Dendritic cell treated with granulocyte-macrophage colony-stimulating factor and Interleukin-4, amounts not matched to agents 40 ng/mL and 50 ng/mL, for 4 days (primary cell): ENCODE data around the gene CTTNBP2NL.
"Not testable (repeated sequence)": the region's sequence is repeated elsewhere in the genome, so short reads cannot be mapped to it uniquely, and the experiment has no call there.

ENCODE experiments used
- H3K27ac Mint-ChIP-seq: one replicate; pipeline ENCODE4 v1.8.0; 2022; ENCODE audit warnings: mild to moderate bottlenecking, mixed read lengths
- H3K27me3 Mint-ChIP-seq: one replicate; pipeline ENCODE4 v1.8.0; 2022; ENCODE audit warnings: mild to moderate bottlenecking, mixed read lengths
- H3K36me3 Mint-ChIP-seq: one replicate; pipeline ENCODE4 v1.8.0; 2022; ENCODE audit warnings: low read depth, mixed read lengths
- H3K4me1 Mint-ChIP-seq: one replicate; pipeline ENCODE4 v1.8.0; 2022; ENCODE audit warnings: low read depth, mixed read lengths
- H3K4me3 Mint-ChIP-seq: one replicate; pipeline ENCODE4 v1.8.0; 2022; ENCODE audit warnings: mild to moderate bottlenecking, moderate library complexity, mixed read lengths
- H3K9me3 Mint-ChIP-seq: one replicate; pipeline ENCODE4 v1.8.0; 2022; ENCODE audit warnings: mixed read lengths
- intact Hi-C: fragments of 100-400 bp; cut with micrococcal nuclease; formaldehyde crosslinking; loops from one replicate; pipeline ENCODE4 v1.15.0; 2022

Gene CTTNBP2NL

DNA sequence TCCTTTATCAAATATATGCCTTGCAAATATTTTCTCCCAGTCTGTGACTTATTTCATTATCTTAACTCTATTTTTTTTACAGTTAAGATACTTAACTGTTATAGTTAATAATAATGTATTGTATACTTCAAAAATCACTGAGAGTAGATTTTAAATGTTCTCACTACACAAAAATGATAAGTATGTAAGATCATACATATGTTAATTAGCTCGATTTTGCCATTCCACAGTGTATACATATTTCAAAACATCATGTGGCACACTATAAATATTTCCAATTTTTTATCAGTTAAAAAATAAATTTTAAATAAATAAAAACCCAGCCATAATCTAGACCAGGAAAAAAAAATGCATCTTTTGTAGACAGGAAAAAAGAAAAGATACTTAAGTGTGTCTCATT, 27.2 kb downstream of the CTTNBP2NL start:
- Mint-ChIP-seq H3K9me3 (no peaks in the 10 kb centered on the region), H3K27ac (no peak overlapping the region), H3K27me3 (no peaks in the 10 kb centered on the region), H3K4me3 (no peak overlapping the region), H3K4me1 (no peaks in the 10 kb centered on the region), H3K36me3 (peaks cover 70% of the 10 kb centered on the region)
- intact Hi-C loops = no loop called here

DNA sequence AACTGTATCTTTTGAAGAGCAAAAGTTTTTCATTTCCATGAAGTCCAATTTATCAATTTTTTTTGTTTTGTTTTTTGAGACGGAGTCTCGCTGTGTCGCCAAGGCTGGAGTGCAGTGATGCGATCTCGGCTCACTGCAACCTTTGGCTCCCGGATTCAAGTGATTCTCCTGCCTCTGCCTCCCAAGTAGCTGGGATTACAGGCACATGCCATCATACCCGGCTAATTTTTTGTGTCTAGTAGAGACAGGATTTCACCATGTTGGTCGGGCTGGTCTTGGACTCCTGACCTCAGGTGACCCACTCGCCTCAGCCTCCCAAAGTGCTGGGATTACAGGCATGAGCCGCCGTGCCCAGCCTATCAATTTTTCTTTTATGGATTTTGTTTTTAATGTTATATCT, 27.7 kb downstream of the CTTNBP2NL start:
- H3K36me3 Mint-ChIP-seq = peaks cover 66% of the 10 kb centered on the region
- H3K9me3 Mint-ChIP-seq, H3K4me1 Mint-ChIP-seq, H3K27ac Mint-ChIP-seq, intact Hi-C loops, H3K4me3 Mint-ChIP-seq, H3K27me3 Mint-ChIP-seq: not testable (repeated sequence)

DNA sequence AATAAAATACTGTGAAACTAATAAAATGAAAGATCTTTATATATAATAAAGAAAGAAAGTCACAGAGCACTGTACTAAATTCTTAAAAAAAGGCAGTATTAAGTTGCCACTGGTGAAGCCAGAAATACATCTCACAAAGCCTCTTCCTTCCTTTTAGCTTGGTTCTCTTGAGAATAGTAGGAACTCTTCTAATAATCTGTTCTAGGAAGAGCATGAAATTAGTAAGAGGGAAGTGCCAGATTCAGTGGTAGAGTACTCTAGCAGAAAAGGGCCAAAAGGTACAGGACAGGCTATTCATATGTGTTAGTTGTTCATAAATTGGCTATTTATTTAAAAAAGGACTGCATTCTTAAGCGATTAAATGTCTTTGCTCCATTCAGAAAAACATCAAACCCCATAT, 33.7 kb downstream of the CTTNBP2NL start:
- Mint-ChIP-seq H3K4me1 (peaks cover 32% of the 10 kb centered on the region), H3K27ac (peak overlapping the region; percentile 95), H3K9me3 (no peaks in the 10 kb centered on the region), H3K36me3 (peaks cover 52% of the 10 kb centered on the region), H3K4me3 (no peak overlapping the region), H3K27me3 (no peaks in the 10 kb centered on the region)
- intact Hi-C loops = loop anchor here (5.0 kb wide), 2 partner anchors 32 to 38 kb away; partner anchors contain the start of gene CTTNBP2NL

- peaks cover 36% of the 10 kb centered on the region for H3K4me1 Mint-ChIP-seq
- peak overlapping the region; percentile 95 for H3K27ac Mint-ChIP-seq
- no peaks in the 10 kb centered on the region for H3K9me3 Mint-ChIP-seq
- H3K36me3 Mint-ChIP-seq = peaks cover 44% of the 10 kb centered on the region
- intact Hi-C loops = loop anchor here (5.0 kb wide), 2 partner anchors 34 to 36 kb away; partner anchors contain the start of gene CTTNBP2NL
- no peaks in the 10 kb centered on the region for H3K27me3 Mint-ChIP-seq
- H3K4me3 Mint-ChIP-seq = peak overlapping the region; percentile 49
Measured at GRCh38 chr1:112431038-112431437, 35.0 kb downstream of the CTTNBP2NL start.

- no peaks in the 10 kb centered on the region for H3K27me3 Mint-ChIP-seq
- no peak overlapping the region for H3K27ac Mint-ChIP-seq
- peaks cover 61% of the 10 kb centered on the region for H3K36me3 Mint-ChIP-seq
- no peak overlapping the region for H3K4me3 Mint-ChIP-seq
- no peaks in the 10 kb centered on the region for H3K9me3 Mint-ChIP-seq
- intact Hi-C loops = no loop called here
- H3K4me1 Mint-ChIP-seq = peaks cover 52% of the 10 kb centered on the region
Measured at GRCh38 chr1:112435448-112435847, 39.4 kb downstream of the CTTNBP2NL start.

DNA sequence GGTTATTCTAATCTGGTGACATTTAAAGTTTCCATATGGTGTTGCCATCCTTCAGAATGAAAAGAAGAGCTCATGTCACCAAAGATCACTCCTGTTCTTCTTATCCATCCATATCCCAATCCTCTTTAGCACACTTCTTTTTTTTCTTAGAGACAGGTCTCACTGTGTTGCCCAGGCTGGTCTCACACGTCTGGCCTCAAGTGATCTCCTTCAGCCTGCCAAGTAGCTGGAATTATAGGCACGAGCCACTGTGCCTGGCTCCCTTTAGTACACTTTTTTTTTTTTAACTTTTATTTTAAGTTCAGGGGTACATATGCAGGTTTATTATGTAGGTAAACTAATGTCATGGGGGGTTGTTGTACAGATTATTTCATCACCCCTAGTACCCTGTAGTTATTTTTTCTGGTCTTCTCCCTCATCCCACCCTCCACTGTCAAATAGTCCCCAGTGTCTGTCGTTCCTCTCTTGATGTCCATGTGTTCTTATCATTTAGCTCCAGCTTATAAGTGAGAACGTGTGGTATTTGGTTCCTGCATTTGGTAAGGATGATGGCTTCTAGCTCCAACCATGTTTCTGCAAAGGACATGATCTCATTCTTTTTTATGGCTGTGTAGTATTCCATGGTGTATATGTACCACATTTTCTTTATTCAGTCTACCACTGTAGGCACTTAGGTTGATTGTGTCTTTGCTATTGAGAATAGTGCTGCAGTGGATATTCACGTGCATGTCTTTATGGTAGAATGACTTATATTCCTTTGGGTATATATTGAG, 40.6 kb downstream of the CTTNBP2NL start:
- peaks cover 42% of the 10 kb centered on the region for H3K4me1 Mint-ChIP-seq

DNA sequence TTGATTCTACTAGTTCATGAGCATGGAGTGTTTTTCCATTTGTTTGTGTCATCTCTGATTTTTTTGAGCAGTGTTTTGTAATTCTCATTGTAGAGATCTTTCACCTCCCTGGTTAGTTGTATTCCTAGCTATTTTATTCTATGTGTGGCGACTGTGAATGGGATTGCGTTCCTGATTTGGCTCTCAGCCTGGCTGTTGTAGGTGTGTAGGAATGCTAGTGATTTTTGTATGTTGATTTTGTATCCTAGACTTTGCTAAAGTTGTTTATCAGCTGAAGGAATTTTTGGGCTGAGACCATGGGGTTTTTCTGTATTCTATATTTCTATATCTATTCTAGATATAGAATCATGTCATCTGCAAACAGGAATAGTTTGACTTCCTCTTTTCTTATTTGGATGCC, 42.1 kb downstream of the CTTNBP2NL start:
- intact Hi-C loops, H3K4me3 Mint-ChIP-seq, H3K27ac Mint-ChIP-seq, H3K9me3 Mint-ChIP-seq, H3K27me3 Mint-ChIP-seq: not testable (repeated sequence)
- peaks cover 32% of the 10 kb centered on the region for H3K4me1 Mint-ChIP-seq
- peaks cover 65% of the 10 kb centered on the region for H3K36me3 Mint-ChIP-seq

More for the DNA sequence above, 40.6 kb downstream of the CTTNBP2NL start:
- Mint-ChIP-seq H3K27ac (no peak overlapping the region), H3K36me3 (peaks cover 63% of the 10 kb centered on the region), H3K27me3 (no peaks in the 10 kb centered on the region), H3K4me3 (no peak overlapping the region), H3K9me3 (no peaks in the 10 kb centered on the region)
- intact Hi-C loops = no loop called here

DNA sequence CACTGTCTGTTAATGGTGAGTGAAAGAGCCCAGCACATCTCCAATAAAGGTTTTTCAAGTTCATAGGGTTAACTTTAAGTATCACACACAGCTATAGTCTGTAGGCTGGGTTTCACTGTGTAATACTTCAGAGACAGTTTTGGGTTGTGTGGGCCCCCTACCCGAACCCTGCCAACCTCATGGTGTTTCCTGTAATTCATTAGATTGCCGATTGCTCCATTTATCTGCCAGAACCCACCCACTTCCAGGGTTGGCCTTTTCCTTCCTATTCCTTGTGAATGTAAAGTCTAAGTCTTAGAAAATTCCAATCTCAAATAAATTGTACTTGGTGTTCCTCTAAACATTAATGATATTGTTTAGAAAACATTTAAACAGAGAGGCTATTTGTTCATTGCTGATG, 43.6 kb downstream of the CTTNBP2NL start:
- peaks cover 26% of the 10 kb centered on the region for H3K4me1 Mint-ChIP-seq
- H3K9me3 Mint-ChIP-seq = no peaks in the 10 kb centered on the region
- H3K4me3 Mint-ChIP-seq = no peak overlapping the region
- intact Hi-C loops = no loop called here
- no peaks in the 10 kb centered on the region for H3K27me3 Mint-ChIP-seq
- no peak overlapping the region for H3K27ac Mint-ChIP-seq
- H3K36me3 Mint-ChIP-seq = peaks cover 56% of the 10 kb centered on the region

DNA sequence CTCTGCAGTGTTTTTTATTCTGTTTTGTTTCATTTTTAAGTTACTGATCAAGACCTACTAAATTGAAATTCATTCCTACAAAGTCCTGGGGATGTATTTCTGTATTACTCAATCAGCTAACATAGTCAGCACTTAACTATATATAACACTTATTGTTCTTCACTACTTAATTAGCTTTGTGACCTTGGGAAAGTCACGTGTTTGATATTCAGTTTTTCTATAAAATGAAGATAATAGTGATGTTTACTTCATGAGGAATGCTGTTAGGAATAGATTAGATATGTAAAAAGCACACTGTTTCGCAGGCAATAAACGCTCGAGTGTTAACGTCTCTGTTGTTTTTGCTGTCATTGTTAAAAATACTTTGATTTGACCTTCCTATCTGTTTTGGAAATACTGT, 44.6 kb downstream of the CTTNBP2NL start:
- no peaks in the 10 kb centered on the region for H3K27me3 Mint-ChIP-seq
- intact Hi-C loops = no loop called here

DNA sequence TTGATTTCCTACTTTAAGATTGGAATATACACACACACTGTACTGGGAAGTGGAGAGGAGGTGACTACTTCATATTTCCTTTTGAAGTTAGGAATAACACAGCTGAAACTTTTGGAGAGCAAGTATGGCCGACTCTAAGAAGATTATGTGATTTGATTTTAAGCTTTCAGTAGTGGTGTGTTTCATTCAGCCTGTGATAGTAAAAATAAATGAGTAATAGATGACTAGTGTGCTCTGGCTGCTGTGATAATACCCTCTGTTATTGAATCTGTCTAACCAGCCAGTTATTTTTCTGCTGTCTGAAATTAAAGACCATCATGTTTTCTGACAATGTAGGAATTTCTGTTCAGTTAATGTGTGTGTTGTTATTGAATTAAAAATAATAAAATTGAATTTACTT, 48.3 kb downstream of the CTTNBP2NL start:
- no peak overlapping the region for H3K27ac Mint-ChIP-seq
- intact Hi-C loops = no loop called here
- peaks cover under 1% of the 10 kb centered on the region for H3K4me1 Mint-ChIP-seq
- H3K27me3 Mint-ChIP-seq = no peaks in the 10 kb centered on the region
- H3K9me3 Mint-ChIP-seq = no peaks in the 10 kb centered on the region
- H3K36me3 Mint-ChIP-seq = peaks cover 55% of the 10 kb centered on the region
- H3K4me3 Mint-ChIP-seq = no peak overlapping the region

More for the DNA sequence above, 44.6 kb downstream of the CTTNBP2NL start:
- Mint-ChIP-seq H3K4me1 (peaks cover 26% of the 10 kb centered on the region), H3K36me3 (peaks cover 64% of the 10 kb centered on the region), H3K27ac (no peak overlapping the region), H3K4me3 (no peak overlapping the region), H3K9me3 (no peaks in the 10 kb centered on the region)

DNA sequence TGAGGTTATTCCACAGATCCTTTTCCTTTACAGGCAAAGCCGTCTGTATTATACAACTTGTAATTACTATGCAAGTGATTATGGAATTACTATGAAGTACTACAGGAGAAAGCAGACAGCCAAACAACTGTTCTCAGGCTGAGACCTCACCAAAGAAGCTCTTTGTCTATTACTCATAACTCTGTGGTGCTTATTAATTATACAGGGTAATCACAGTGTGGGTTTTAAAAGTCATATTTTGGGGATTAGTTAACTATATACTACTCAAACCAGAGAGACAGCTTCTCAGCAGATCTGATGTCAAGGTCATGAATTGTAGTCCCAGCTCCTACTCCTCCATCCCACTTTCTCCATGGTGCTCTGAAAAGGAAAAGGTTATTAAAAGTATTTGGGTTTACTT, 49.6 kb downstream of the CTTNBP2NL start:
- no peak overlapping the region for H3K4me3 Mint-ChIP-seq
- H3K9me3 Mint-ChIP-seq = no peaks in the 10 kb centered on the region
- no peak overlapping the region for H3K27ac Mint-ChIP-seq
- no peaks in the 10 kb centered on the region for H3K27me3 Mint-ChIP-seq
- peaks cover 5% of the 10 kb centered on the region for H3K4me1 Mint-ChIP-seq
- intact Hi-C loops = no loop called here
- peaks cover 64% of the 10 kb centered on the region for H3K36me3 Mint-ChIP-seq

DNA sequence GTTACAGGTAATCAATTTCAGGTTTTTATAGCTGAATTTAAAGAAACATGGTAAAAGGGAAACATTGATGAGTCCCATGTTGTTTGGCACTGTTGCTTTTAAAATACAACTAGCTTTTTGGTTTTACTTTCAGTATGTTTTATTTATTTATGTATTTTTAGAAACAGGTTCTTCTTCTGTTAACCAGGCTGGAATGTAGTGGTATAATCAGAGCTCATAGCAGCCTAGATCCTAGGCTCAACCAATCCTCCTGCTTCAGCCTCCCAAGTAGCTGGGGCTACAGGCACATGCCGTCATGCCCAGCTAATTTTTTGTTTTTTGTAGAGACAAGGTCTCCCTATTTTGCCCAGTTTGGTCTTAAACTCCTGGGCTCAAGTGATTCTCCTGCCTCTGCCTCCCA, 50.4 kb downstream of the CTTNBP2NL start:
- Mint-ChIP-seq H3K27me3 (no peaks in the 10 kb centered on the region), H3K9me3 (no peaks in the 10 kb centered on the region), H3K36me3 (peaks cover 65% of the 10 kb centered on the region), H3K27ac (no peak overlapping the region), H3K4me3 (no peak overlapping the region), H3K4me1 (peaks cover 5% of the 10 kb centered on the region)
- intact Hi-C loops = no loop called here

DNA sequence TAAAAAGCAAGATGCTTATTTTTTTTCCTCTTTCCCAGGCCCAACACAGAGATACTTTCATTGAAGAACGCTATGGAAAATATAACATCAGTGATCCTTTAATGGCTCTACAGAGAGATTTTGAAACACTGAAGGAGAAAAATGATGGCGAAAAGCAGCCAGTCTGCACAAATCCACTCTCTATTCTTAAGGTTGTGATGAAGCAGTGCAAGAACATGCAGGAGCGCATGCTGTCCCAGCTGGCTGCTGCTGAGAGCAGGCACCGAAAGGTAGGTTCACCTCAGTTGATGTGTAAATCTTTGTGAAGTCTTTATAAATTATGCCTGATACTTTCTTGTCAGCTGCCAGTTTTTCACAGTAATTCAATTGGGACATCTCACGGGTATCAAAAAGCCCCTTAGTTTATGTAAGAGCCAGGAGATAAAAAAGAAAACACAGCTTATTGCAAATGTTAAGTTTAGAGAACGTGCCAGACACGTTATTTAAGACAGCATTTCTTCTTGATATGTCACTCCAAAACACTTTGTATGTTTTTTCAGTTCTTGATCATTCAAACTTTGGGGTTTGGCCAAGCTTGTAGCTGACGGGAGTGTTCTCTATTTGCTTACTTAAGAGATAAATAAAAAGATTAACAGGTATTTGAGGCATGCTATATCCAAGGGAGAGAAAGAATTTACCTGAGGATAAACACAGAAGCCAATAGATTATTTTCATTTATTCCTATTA, 53.1 kb downstream of the CTTNBP2NL start:
- H3K27me3 Mint-ChIP-seq = no peaks in the 10 kb centered on the region
- H3K4me3 Mint-ChIP-seq = no peak overlapping the region
- H3K9me3 Mint-ChIP-seq = no peaks in the 10 kb centered on the region
- H3K4me1 Mint-ChIP-seq = peaks cover 5% of the 10 kb centered on the region
- intact Hi-C loops = no loop called here
- H3K36me3 Mint-ChIP-seq = peaks cover 79% of the 10 kb centered on the region
- H3K27ac Mint-ChIP-seq = no peak overlapping the region

DNA sequence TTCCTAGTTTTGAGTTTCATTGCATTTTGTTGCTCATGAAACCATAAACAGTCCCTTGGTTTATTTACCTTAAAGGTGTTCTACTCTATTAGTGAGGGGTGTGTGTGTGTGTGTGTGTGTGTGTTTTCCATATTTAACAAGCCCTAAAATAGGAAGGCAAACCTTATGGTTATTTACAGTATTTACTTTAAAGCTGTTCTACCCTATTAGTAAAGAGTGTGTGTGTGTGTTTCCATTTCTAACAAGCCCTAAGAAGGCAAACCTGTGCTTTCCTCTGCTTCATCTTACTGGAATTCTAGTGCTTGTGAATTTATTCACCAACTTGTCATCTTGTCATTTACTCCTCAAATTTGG, 53.6 kb downstream of the CTTNBP2NL start:
- Mint-ChIP-seq H3K4me1 (peaks cover 5% of the 10 kb centered on the region), H3K9me3 (no peaks in the 10 kb centered on the region), H3K27me3 (no peaks in the 10 kb centered on the region), H3K36me3 (peaks cover 81% of the 10 kb centered on the region), H3K4me3 (no peak overlapping the region), H3K27ac (no peak overlapping the region)
- intact Hi-C loops = no loop called here
